H1 (cell line): ENCODE data around the gene P2RX2. TPM values are rescaled to one million over a fixed set of nuclear protein-coding genes. Genes with fewer than 3 reads are reported as not detected.

Experiments used
- EZH2 ChIP-seq: fragments of 200-600 bp; sonication (generic); IDR thresholded peaks from 2 replicates; pipeline ENCODE4 v1.7.1; 2012; ENCODE audit warnings: low read depth, mild to moderate bottlenecking, moderate library complexity, low read length, inconsistent platforms; ENCODE audit not compliant: severe bottlenecking
- RAD21 ChIP-seq, 2 experiments: IDR thresholded peaks in 1 of 2; conservative IDR thresholded peaks in 1 of 2; 2 replicates each; pipeline ENCODE4 v1.6.1; 2011; ENCODE audit warnings: low read depth in 2 of 2, low read length in 2 of 2, improper control_type of control experiment in 1 of 2, inconsistent platforms in 1 of 2, mild to moderate bottlenecking in 1 of 2, moderate library complexity in 1 of 2
- RFX5 ChIP-seq: IDR thresholded peaks from 2 replicates; pipeline ENCODE4 v1.6.1; 2011; ENCODE audit warnings: low read depth, low read length, improper control_type of control experiment, borderline replicate concordance
- polyA plus RNA-seq, 7 experiments: library from polyadenylated mRNA; depleted of rRNA in 3 of 7; stranded (reverse) in 5 of 7; unstranded in 2 of 7; fragments of >200 nt in 5 of 7; fragments of 200-250 nt in 2 of 7; gene quantifications; 1 replicate in 5 of 7; 2 replicates in 1 of 7; 4 replicates in 1 of 7; pipeline versions ENCODE4 v1.2.1 to v1.2.3, GENCODE V29; 2011 to 2013; ENCODE audit warnings: missing spikeins in 2 of 7, mixed read lengths in 2 of 7
- total RNA-seq: library from RNA; stranded (reverse); fragmentation: NEBNext Ultra II Directional; extraction: Animal tissue kit (Norgen Biotek cat#: 25700); gene quantifications from 2 replicates; pipeline ENCODE4 v1.2.1, GENCODE V29; 2021
- TF ChIP-seq, protein P1 (sequence below): fragments of 300-600 bp; sonication (generic); IDR thresholded peaks from 2 replicates; pipeline ENCODE4 v1.7.1; 2012; ENCODE audit warnings: low read length, moderate library complexity, mild to moderate bottlenecking, inconsistent platforms; ENCODE audit not compliant: insufficient replicate concordance

The P2RX2 gene
- total and polyA plus RNA-seq, 2 of the 8 experiments (the other 6 are each of a cell fraction or from before 2014, with no cell fraction given): 0.84 to 2.2 TPM

DNA sequence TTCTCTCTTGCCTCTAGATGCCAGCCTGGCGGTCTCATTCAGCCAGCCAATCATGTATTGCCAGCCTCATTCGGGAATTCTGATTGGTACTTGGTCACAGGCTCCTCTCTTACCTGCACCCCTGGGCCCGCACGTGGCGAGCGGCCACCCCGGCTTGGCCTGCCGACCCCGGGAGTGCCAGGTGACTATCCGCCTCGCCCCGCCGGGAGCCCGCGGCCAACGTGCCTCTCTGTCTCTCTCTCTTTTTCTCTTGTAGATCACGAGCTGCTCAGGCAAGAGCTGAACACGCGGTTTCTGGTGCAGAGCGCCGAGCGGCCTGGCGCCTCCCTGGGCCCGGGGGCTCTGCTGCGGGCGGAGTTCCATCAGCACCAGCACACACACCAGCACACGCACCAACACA is 47.5 kb upstream of the P2RX2 start (continued):
- TF ChIP-seq RAD21 (IDR thresholded peaks at IDR 0.05 in 1 of 2, conservative IDR thresholded peaks at IDR 0.05 in 1 of 2; ENCODE audit: low read depth in 2 of 2, low read length in 2 of 2) (no peak), RFX5 (no peak), EZH2 (no peak)
- TF ChIP-seq, protein P1, sequence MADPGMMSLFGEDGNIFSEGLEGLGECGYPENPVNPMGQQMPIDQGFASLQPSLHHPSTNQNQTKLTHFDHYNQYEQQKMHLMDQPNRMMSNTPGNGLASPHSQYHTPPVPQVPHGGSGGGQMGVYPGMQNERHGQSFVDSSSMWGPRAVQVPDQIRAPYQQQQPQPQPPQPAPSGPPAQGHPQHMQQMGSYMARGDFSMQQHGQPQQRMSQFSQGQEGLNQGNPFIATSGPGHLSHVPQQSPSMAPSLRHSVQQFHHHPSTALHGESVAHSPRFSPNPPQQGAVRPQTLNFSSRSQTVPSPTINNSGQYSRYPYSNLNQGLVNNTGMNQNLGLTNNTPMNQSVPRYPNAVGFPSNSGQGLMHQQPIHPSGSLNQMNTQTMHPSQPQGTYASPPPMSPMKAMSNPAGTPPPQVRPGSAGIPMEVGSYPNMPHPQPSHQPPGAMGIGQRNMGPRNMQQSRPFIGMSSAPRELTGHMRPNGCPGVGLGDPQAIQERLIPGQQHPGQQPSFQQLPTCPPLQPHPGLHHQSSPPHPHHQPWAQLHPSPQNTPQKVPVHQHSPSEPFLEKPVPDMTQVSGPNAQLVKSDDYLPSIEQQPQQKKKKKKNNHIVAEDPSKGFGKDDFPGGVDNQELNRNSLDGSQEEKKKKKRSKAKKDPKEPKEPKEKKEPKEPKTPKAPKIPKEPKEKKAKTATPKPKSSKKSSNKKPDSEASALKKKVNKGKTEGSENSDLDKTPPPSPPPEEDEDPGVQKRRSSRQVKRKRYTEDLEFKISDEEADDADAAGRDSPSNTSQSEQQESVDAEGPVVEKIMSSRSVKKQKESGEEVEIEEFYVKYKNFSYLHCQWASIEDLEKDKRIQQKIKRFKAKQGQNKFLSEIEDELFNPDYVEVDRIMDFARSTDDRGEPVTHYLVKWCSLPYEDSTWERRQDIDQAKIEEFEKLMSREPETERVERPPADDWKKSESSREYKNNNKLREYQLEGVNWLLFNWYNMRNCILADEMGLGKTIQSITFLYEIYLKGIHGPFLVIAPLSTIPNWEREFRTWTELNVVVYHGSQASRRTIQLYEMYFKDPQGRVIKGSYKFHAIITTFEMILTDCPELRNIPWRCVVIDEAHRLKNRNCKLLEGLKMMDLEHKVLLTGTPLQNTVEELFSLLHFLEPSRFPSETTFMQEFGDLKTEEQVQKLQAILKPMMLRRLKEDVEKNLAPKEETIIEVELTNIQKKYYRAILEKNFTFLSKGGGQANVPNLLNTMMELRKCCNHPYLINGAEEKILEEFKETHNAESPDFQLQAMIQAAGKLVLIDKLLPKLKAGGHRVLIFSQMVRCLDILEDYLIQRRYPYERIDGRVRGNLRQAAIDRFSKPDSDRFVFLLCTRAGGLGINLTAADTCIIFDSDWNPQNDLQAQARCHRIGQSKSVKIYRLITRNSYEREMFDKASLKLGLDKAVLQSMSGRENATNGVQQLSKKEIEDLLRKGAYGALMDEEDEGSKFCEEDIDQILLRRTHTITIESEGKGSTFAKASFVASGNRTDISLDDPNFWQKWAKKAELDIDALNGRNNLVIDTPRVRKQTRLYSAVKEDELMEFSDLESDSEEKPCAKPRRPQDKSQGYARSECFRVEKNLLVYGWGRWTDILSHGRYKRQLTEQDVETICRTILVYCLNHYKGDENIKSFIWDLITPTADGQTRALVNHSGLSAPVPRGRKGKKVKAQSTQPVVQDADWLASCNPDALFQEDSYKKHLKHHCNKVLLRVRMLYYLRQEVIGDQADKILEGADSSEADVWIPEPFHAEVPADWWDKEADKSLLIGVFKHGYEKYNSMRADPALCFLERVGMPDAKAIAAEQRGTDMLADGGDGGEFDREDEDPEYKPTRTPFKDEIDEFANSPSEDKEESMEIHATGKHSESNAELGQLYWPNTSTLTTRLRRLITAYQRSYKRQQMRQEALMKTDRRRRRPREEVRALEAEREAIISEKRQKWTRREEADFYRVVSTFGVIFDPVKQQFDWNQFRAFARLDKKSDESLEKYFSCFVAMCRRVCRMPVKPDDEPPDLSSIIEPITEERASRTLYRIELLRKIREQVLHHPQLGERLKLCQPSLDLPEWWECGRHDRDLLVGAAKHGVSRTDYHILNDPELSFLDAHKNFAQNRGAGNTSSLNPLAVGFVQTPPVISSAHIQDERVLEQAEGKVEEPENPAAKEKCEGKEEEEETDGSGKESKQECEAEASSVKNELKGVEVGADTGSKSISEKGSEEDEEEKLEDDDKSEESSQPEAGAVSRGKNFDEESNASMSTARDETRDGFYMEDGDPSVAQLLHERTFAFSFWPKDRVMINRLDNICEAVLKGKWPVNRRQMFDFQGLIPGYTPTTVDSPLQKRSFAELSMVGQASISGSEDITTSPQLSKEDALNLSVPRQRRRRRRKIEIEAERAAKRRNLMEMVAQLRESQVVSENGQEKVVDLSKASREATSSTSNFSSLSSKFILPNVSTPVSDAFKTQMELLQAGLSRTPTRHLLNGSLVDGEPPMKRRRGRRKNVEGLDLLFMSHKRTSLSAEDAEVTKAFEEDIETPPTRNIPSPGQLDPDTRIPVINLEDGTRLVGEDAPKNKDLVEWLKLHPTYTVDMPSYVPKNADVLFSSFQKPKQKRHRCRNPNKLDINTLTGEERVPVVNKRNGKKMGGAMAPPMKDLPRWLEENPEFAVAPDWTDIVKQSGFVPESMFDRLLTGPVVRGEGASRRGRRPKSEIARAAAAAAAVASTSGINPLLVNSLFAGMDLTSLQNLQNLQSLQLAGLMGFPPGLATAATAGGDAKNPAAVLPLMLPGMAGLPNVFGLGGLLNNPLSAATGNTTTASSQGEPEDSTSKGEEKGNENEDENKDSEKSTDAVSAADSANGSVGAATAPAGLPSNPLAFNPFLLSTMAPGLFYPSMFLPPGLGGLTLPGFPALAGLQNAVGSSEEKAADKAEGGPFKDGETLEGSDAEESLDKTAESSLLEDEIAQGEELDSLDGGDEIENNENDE: no peak
